Measurements from ENCODE around the gene SLC25A10.

The SLC25A10 gene

GRCh38 chr17:81700353-81701287 is 11.5 kb upstream of the SLC25A10 start:
- TF ChIP-seq CTCF (IDR thresholded peaks at IDR 0.05; ENCODE audit: insufficient read depth, low read depth, low read length, missing control alignments): no peak
- DNase-seq (ENCODE audit: low read depth): no peak
- H3K4me3 ChIP-seq (ENCODE audit: low read length): no peak overlapping the region

- peak; percentile 28 for DNase-seq (ENCODE audit: low read depth)
- TF ChIP-seq CTCF (IDR thresholded peaks at IDR 0.05; ENCODE audit: insufficient read depth, low read depth, low read length, missing control alignments): peak; percentile 11
- peak overlapping the region; percentile 92 for H3K4me3 ChIP-seq (ENCODE audit: low read length)
Observed at GRCh38 chr17:81701288-81702071, 10.6 kb upstream of the SLC25A10 start.

DNA sequence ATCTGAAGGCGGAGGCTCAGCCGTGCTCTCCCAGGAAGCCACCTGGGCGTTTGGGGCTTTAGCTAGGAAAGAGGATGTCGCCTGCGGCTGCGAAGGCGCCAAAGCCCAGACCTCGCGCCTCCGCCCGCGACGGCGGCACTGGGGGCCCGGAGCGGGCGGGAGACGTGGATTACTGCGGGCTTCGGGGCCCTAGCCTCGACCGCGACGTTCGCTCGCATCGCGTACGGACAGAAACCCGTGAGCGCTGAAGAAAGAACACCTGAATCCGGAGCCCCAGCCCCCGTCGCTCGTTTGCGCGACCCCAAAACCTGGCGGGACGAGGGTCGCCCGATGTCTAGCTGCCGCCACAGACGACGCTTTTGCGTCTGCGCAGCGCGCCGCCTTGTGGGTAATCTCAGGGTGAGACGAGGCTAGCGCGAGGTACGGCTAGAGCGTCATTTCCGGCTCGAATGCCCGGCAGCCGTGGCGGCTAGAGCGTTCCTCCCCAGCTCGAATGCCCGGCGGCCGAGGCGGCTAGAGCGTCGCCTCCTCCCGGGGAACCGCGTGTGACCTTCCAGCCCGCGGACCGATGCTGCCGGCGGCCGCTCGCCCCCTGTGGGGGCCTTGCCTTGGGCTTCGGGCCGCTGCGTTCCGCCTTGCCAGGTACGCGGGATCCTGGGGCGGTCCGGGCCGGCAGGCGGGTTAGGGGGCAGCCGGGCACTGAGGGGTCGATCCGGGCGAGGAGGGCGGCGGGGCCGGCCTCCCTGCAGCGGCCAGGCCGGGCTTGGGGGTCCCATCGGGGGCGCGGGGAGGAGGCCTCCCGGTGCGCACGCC is 8.9 kb upstream of the SLC25A10 start, which contains the start of gene MRPL12:
Gene MRPL12 (plus strand): TSS at position 434 of the 813 bp plus-strand sequence. CDS start 135 bp downstream, at position 569.
- peak within 1 kb of the TSS; percentile 92 for H3K4me3 ChIP-seq (ENCODE audit: low read length)
- no peak for TF ChIP-seq CTCF (IDR thresholded peaks at IDR 0.05; ENCODE audit: insufficient read depth, low read depth, low read length, missing control alignments)
- DNase-seq (ENCODE audit: low read depth): peak; percentile 94

GRCh38 chr17:81703747-81704654 is 8.1 kb upstream of the SLC25A10 start:
- H3K4me3 ChIP-seq (ENCODE audit: low read length): peak overlapping the region; percentile 92
- no peak for DNase-seq (ENCODE audit: low read depth)
- TF ChIP-seq CTCF (IDR thresholded peaks at IDR 0.05; ENCODE audit: insufficient read depth, low read depth, low read length, missing control alignments): no peak

GRCh38 chr17:81705518-81706231 is 6.4 kb upstream of the SLC25A10 start:
- DNase-seq (ENCODE audit: low read depth): no peak
- no peak overlapping the region for H3K4me3 ChIP-seq (ENCODE audit: low read length)
- no peak for TF ChIP-seq CTCF (IDR thresholded peaks at IDR 0.05; ENCODE audit: insufficient read depth, low read depth, low read length, missing control alignments)
